Astrocyte (in vitro differentiated cells and primary cell): ENCODE data around the gene NFIL3. TPM values are rescaled to one million over a fixed set of nuclear protein-coding genes. Genes with fewer than 3 reads are reported as not detected.

Experiments used
- DNase-seq: peaks from one replicate; pipeline ENCODE4 v3.0.0-alpha.2; 2010; ENCODE audit warnings: low read depth
- FAIRE-seq: peaks from 2 replicates; lab custom pipeline; 2011; peaks lifted over from hg19 to GRCh38; lab: Jason Lieb, UNC
- H2AFZ ChIP-seq: 2 replicates; pipeline ENCODE4 v1.6.0; 2012; ENCODE audit warnings: low read depth, low read length, inconsistent platforms
- H3K27ac ChIP-seq: 2 replicates; pipeline ENCODE4 v1.5.1; 2011; ENCODE audit warnings: low read depth, low read length, inconsistent platforms
- H3K27me3 ChIP-seq: 2 replicates; pipeline ENCODE4 v1.6.0; 2011; ENCODE audit warnings: low read length, inconsistent platforms; ENCODE audit not compliant: insufficient read depth
- H3K36me3 ChIP-seq: 2 replicates; pipeline ENCODE4 v1.5.1; 2011; ENCODE audit warnings: low read length, inconsistent platforms; ENCODE audit not compliant: insufficient read depth
- H3K4me1 ChIP-seq: 2 replicates; pipeline ENCODE4 v1.5.1; 2011; ENCODE audit warnings: low read length, inconsistent platforms; ENCODE audit not compliant: insufficient read depth
- H3K4me2 ChIP-seq: 2 replicates; pipeline ENCODE4 v1.6.0; 2012; ENCODE audit warnings: low read length, inconsistent platforms
- H3K4me3 ChIP-seq: 2 replicates; pipeline ENCODE4 v1.5.1; 2011; ENCODE audit warnings: low read depth, mild to moderate bottlenecking, low read length, inconsistent platforms; ENCODE audit not compliant: insufficient read depth
- H3K79me2 ChIP-seq: 2 replicates; pipeline ENCODE4 v1.6.0; 2012; ENCODE audit warnings: mild to moderate bottlenecking, low read length, inconsistent platforms; ENCODE audit not compliant: insufficient read depth
- H3K9ac ChIP-seq: 2 replicates; pipeline ENCODE4 v1.6.0; 2012; ENCODE audit warnings: mild to moderate bottlenecking, low read length, inconsistent platforms
- H3K9me3 ChIP-seq: 2 replicates; pipeline ENCODE4 v1.5.1; 2012; ENCODE audit warnings: low read depth, mild to moderate bottlenecking, low read length, inconsistent platforms; ENCODE audit not compliant: insufficient read depth
- H4K20me1 ChIP-seq: 2 replicates; pipeline ENCODE4 v1.6.0; 2012; ENCODE audit warnings: low read length, inconsistent platforms; ENCODE audit not compliant: insufficient read depth
- H3K27ac Mint-ChIP-seq: one replicate; pipeline ENCODE4 v1.8.0; 2021; ENCODE audit warnings: mild to moderate bottlenecking, mixed read lengths; ENCODE audit not compliant: unreplicated experiment
- H3K27me3 Mint-ChIP-seq: one replicate; pipeline ENCODE4 v1.8.0; 2021; ENCODE audit warnings: low read depth, mixed read lengths; ENCODE audit not compliant: unreplicated experiment
- H3K36me3 Mint-ChIP-seq: one replicate; pipeline ENCODE4 v1.8.0; 2021; ENCODE audit warnings: low read depth, mixed read lengths; ENCODE audit not compliant: unreplicated experiment
- H3K4me1 Mint-ChIP-seq: one replicate; pipeline ENCODE4 v1.8.0; 2021; ENCODE audit warnings: low read depth, mixed read lengths; ENCODE audit not compliant: unreplicated experiment
- H3K4me3 Mint-ChIP-seq: one replicate; pipeline ENCODE4 v1.8.0; 2021; ENCODE audit warnings: mild to moderate bottlenecking, moderate library complexity, mixed read lengths; ENCODE audit not compliant: unreplicated experiment
- H3K9me3 Mint-ChIP-seq: one replicate; pipeline ENCODE4 v1.8.0; 2021; ENCODE audit warnings: mild to moderate bottlenecking, mixed read lengths; ENCODE audit not compliant: unreplicated experiment
- EZH2 ChIP-seq: IDR thresholded peaks from 2 replicates; pipeline ENCODE4 v1.6.1; 2012; ENCODE audit warnings: mild to moderate bottlenecking, low read length, inconsistent platforms; ENCODE audit not compliant: insufficient read depth
- total RNA-seq: library from RNA; stranded (reverse); gene quantifications from 2 replicates; pipeline ENCODE4 v1.2.1, GENCODE V29; 2021
- TF ChIP-seq, protein P1 (sequence below): IDR thresholded peaks from 2 replicates; pipeline ENCODE4 v1.5.1; 2011; ENCODE audit warnings: low read depth, mild to moderate bottlenecking, inconsistent platforms, low read length, moderate library complexity; ENCODE audit not compliant: insufficient read depth

NFIL3 gene
- total RNA-seq, 1 donor from 2014 or later: 32.4 TPM

GRCh38 chr9:91427873-91428272 lies 4.2 kb upstream of the NFIL3 start:
- peak; percentile 75 for DNase-seq
- no peak for FAIRE-seq
- no peaks in the 10 kb centered on the region for H3K27me3 ChIP-seq
- H3K36me3 ChIP-seq: no peaks in the 10 kb centered on the region
- no peak overlapping the region for H3K9ac ChIP-seq
- Mint-ChIP-seq H3K36me3 (no peaks in the 10 kb centered on the region), H3K27ac (no peak overlapping the region), H3K4me3 (no peak overlapping the region), H3K9me3 (no peaks in the 10 kb centered on the region), H3K27me3 (peaks cover 7% of the 10 kb centered on the region), H3K4me1 (peaks cover 15% of the 10 kb centered on the region)
- H3K4me3 ChIP-seq: no peak overlapping the region
- no peak for TF ChIP-seq EZH2
- TF ChIP-seq, protein P1, sequence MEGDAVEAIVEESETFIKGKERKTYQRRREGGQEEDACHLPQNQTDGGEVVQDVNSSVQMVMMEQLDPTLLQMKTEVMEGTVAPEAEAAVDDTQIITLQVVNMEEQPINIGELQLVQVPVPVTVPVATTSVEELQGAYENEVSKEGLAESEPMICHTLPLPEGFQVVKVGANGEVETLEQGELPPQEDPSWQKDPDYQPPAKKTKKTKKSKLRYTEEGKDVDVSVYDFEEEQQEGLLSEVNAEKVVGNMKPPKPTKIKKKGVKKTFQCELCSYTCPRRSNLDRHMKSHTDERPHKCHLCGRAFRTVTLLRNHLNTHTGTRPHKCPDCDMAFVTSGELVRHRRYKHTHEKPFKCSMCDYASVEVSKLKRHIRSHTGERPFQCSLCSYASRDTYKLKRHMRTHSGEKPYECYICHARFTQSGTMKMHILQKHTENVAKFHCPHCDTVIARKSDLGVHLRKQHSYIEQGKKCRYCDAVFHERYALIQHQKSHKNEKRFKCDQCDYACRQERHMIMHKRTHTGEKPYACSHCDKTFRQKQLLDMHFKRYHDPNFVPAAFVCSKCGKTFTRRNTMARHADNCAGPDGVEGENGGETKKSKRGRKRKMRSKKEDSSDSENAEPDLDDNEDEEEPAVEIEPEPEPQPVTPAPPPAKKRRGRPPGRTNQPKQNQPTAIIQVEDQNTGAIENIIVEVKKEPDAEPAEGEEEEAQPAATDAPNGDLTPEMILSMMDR: no peak
- H3K79me2 ChIP-seq: peaks cover 4% of the 10 kb centered on the region
- H2AFZ ChIP-seq: no peak overlapping the region
- H3K9me3 ChIP-seq: no peaks in the 10 kb centered on the region
- H3K4me2 ChIP-seq: no peak overlapping the region
- H4K20me1 ChIP-seq: peaks cover 3% of the 10 kb centered on the region
- peaks cover 5% of the 10 kb centered on the region for H3K4me1 ChIP-seq
- no peak overlapping the region for H3K27ac ChIP-seq

DNA sequence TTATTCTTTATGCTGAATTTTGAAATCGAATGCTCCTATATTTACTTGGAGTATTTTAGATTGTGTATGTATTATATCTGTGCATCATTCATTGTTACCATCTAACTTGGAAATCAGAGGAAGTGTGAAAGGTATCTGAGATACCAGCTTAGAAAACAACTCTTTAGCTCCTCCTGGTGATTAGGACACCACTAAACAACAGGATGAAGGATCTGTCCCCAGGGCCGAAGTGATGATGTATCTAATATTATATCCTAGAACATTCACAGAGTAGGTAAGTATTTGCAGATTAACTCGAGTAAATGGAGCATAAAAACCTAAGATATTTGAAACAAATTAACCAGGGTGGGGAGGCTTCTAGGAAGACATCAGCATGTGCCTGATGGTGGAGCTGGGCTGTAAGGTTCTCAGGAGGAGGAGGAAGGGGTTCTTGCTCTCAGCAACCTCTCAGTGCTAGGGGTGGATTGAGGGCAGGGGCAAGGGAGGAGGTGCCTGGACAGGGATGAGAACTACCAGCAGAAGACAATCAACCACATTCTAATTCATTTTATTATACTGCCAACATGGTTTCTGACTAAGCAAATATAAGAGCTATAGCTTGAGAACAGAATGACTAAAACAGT lies 2.6 kb upstream of the NFIL3 start:
- DNase-seq (no peak), FAIRE-seq (peak; percentile 29)
- no peak overlapping the region for H3K9ac ChIP-seq
- H3K27ac ChIP-seq: no peak overlapping the region
- peaks cover 21% of the 10 kb centered on the region for H3K79me2 ChIP-seq
- H3K4me2 ChIP-seq: no peak overlapping the region
- H4K20me1 ChIP-seq: peaks cover 16% of the 10 kb centered on the region
- Mint-ChIP-seq H3K4me3 (no peak overlapping the region), H3K4me1 (peaks cover 9% of the 10 kb centered on the region), H3K27me3 (peaks cover 7% of the 10 kb centered on the region), H3K9me3 (no peaks in the 10 kb centered on the region), H3K27ac (no peak overlapping the region), H3K36me3 (no peaks in the 10 kb centered on the region)
- no peaks in the 10 kb centered on the region for H3K9me3 ChIP-seq
- H3K36me3 ChIP-seq: no peaks in the 10 kb centered on the region
- H3K27me3 ChIP-seq: no peaks in the 10 kb centered on the region
- H3K4me1 ChIP-seq: peaks cover 10% of the 10 kb centered on the region
- H2AFZ ChIP-seq: no peak overlapping the region
- no peak overlapping the region for H3K4me3 ChIP-seq
- TF ChIP-seq, protein P1: peak; percentile 27
- no peak for TF ChIP-seq EZH2

GRCh38 chr9:91425271-91425670 lies 1.6 kb upstream of the NFIL3 start:
- no peaks in the 10 kb centered on the region for H3K27me3 ChIP-seq
- no peak for TF ChIP-seq EZH2
- TF ChIP-seq, protein P1: no peak
- H3K36me3 ChIP-seq: no peaks in the 10 kb centered on the region
- no peak overlapping the region for H3K27ac ChIP-seq
- no peaks in the 10 kb centered on the region for H3K9me3 Mint-ChIP-seq
- peaks cover 17% of the 10 kb centered on the region for H3K4me1 ChIP-seq
- peak overlapping the region; percentile 73 for H3K4me3 ChIP-seq
- peaks cover 7% of the 10 kb centered on the region for H3K27me3 Mint-ChIP-seq
- H3K4me1 Mint-ChIP-seq: peaks cover 13% of the 10 kb centered on the region
- no peak overlapping the region for H2AFZ ChIP-seq
- peak overlapping the region; percentile 96 for H3K4me2 ChIP-seq
- DNase-seq (no peak), FAIRE-seq (no peak)
- H3K36me3 Mint-ChIP-seq: no peaks in the 10 kb centered on the region
- no peak overlapping the region for H3K27ac Mint-ChIP-seq
- H4K20me1 ChIP-seq: peaks cover 21% of the 10 kb centered on the region
- H3K79me2 ChIP-seq: peaks cover 30% of the 10 kb centered on the region
- no peaks in the 10 kb centered on the region for H3K9me3 ChIP-seq
- peak overlapping the region; percentile 87 for H3K4me3 Mint-ChIP-seq
- peak overlapping the region; percentile 95 for H3K9ac ChIP-seq
